H1 (cell line): ENCODE measurements around the gene FAF2. TPM values are rescaled to one million over a fixed set of nuclear protein-coding genes. Genes with fewer than 3 reads are reported as not detected.

Experiments
- CTCF ChIA-PET: fragments of 300-600 bp; sonication (Branson Sonifier 250); formaldehyde crosslinking; loops from one replicate; lab custom pipeline; 2021; ENCODE audit not compliant: partially characterized antibody; lab: Charles Lee
- POLR2A ChIA-PET: fragments of 300-600 bp; sonication (Branson Sonifier 250); formaldehyde crosslinking; loops from one replicate; lab custom pipeline; 2021; ENCODE audit warnings: inconsistent platforms; ENCODE audit not compliant: partially characterized antibody; lab: Charles Lee
- DNase-seq, 2 experiments: peaks; one replicate each; pipeline versions ENCODE4 v3.0.0 to v3.0.0-alpha.2; 2010 to 2022; ENCODE audit warnings: low spot score in 2 of 2, low read depth in 1 of 2, mixed read lengths in 1 of 2
- FAIRE-seq: peaks from 2 replicates; lab custom pipeline; 2011; peaks lifted over from hg19 to GRCh38; lab: Jason Lieb, UNC
- H2AFZ ChIP-seq: 2 replicates; pipeline ENCODE4 v1.8.1; 2012; ENCODE audit warnings: low read length, inconsistent platforms
- H2AK5ac ChIP-seq: 2 replicates; pipeline ENCODE4 v1.6.1; 2013; ENCODE audit warnings: low read depth, low read length
- H2BK120ac ChIP-seq: replicated peaks from 2 replicates; pipeline ENCODE3; 2013; ENCODE audit warnings: low read depth, low read length, inconsistent platforms
- H2BK12ac ChIP-seq: 2 replicates; pipeline ENCODE4 v1.6.1; 2013; ENCODE audit warnings: low read depth, low read length
- H2BK15ac ChIP-seq: 2 replicates; pipeline ENCODE4 v1.6.1; 2013; ENCODE audit warnings: low read length
- H2BK20ac ChIP-seq: 2 replicates; pipeline ENCODE4 v1.6.1; 2013; ENCODE audit warnings: low read length
- H2BK5ac ChIP-seq: 2 replicates; pipeline ENCODE4 v1.6.1; 2013; ENCODE audit warnings: low read depth, low read length
- H3K14ac ChIP-seq: 2 replicates; pipeline ENCODE4 v1.6.1; 2013; ENCODE audit warnings: inconsistent platforms; ENCODE audit not compliant: insufficient read length
- H3K18ac ChIP-seq: 2 replicates; pipeline ENCODE4 v1.6.1; 2013; ENCODE audit warnings: low read length; ENCODE audit errors: extremely low read depth
- H3K23ac ChIP-seq: 2 replicates; pipeline ENCODE4 v1.6.1; 2013; ENCODE audit warnings: inconsistent platforms; ENCODE audit not compliant: insufficient read length
- H3K23me2 ChIP-seq: 2 replicates; pipeline ENCODE4 v1.6.1; 2013; ENCODE audit warnings: low read depth, low read length
- H3K27ac ChIP-seq: 2 replicates; pipeline ENCODE4 v1.6.1; 2011; ENCODE audit warnings: low read depth, low read length, inconsistent platforms
- H3K27me3 ChIP-seq, 4 experiments: replicated peaks in 1 of 4; 1 replicate in 1 of 4; 2 replicates in 3 of 4; pipeline versions ENCODE4 v1.6.1 to v1.8.1; 2011 to 2013; ENCODE audit warnings: low read length in 3 of 4, mild to moderate bottlenecking in 3 of 4, inconsistent platforms in 2 of 4, mixed read lengths in 2 of 4, moderate library complexity in 1 of 4; ENCODE audit not compliant: control insufficient read depth in 3 of 4, insufficient read depth in 3 of 4; ENCODE audit errors: extremely low read depth in 1 of 4
- H3K36me3 ChIP-seq, 4 experiments: 2 replicates each; pipeline versions ENCODE4 v1.6.1 to v1.8.1; 2011 to 2013; ENCODE audit warnings: mild to moderate bottlenecking in 4 of 4, low read length in 3 of 4, moderate library complexity in 2 of 4, control low read depth in 1 of 4, inconsistent platforms in 1 of 4; ENCODE audit not compliant: insufficient read depth in 4 of 4, control insufficient read depth in 2 of 4
- H3K4ac ChIP-seq: replicated peaks from 2 replicates; pipeline ENCODE3; 2013; ENCODE audit warnings: low read length, low read depth, mixed read lengths, inconsistent platforms; ENCODE audit not compliant: insufficient read length
- H3K4me1 ChIP-seq, 4 experiments: replicated peaks in 1 of 4; 1 replicate in 1 of 4; 2 replicates in 3 of 4; pipeline versions ENCODE4 v1.6.1 to v1.8.1; 2011 to 2013; ENCODE audit warnings: low read length in 3 of 4, inconsistent platforms in 2 of 4, mixed read lengths in 1 of 4; ENCODE audit not compliant: insufficient read depth in 4 of 4, control insufficient read depth in 3 of 4
- H3K4me2 ChIP-seq, 2 experiments: 2 replicates each; pipeline versions ENCODE4 v1.6.1 to v1.8.1; 2011 to 2013; ENCODE audit warnings: low read depth in 2 of 2, low read length in 2 of 2, control low read depth in 1 of 2, inconsistent platforms in 1 of 2, mild to moderate bottlenecking in 1 of 2; ENCODE audit not compliant: insufficient read depth in 1 of 2
- H3K4me3 ChIP-seq, 4 experiments: fragments of 200-600, 300-600 bp in 1 of 4; sonication (generic), shearing (Covaris generic), sonication (Bioruptor Twin) in 1 of 4; 2 replicates each; pipeline versions ENCODE4 v1.5.1 to v1.8.1; 2011 to 2016; ENCODE audit warnings: low read length in 4 of 4, low read depth in 3 of 4, control low read depth in 2 of 4, inconsistent platforms in 2 of 4, mild to moderate bottlenecking in 2 of 4, mixed read lengths in 1 of 4, moderate library complexity in 1 of 4; ENCODE audit not compliant: insufficient read depth in 2 of 4; ENCODE audit errors: extremely low read depth in 1 of 4
- H3K56ac ChIP-seq: replicated peaks from 2 replicates; pipeline ENCODE3; 2013; ENCODE audit warnings: low read depth, mild to moderate bottlenecking, mixed read lengths, low read length, inconsistent platforms; ENCODE audit not compliant: insufficient read length
- H3K79me1 ChIP-seq: 2 replicates; pipeline ENCODE4 v1.6.1; 2013; ENCODE audit warnings: low read depth, low read length, control low read depth
- H3K79me2 ChIP-seq, 2 experiments: 2 replicates each; pipeline versions ENCODE4 v1.6.1 to v1.8.1; 2012 to 2013; ENCODE audit warnings: low read length in 2 of 2, mild to moderate bottlenecking in 2 of 2, inconsistent platforms in 1 of 2; ENCODE audit not compliant: insufficient read depth in 2 of 2, control insufficient read depth in 1 of 2
- H3K9ac ChIP-seq, 4 experiments: replicated peaks in 1 of 4; 1 replicate in 1 of 4; 2 replicates in 3 of 4; pipeline versions ENCODE4 v1.6.1 to v1.8.1; 2011 to 2013; ENCODE audit warnings: low read depth in 3 of 4, low read length in 3 of 4, control low read depth in 2 of 4, mild to moderate bottlenecking in 2 of 4, moderate library complexity in 2 of 4, inconsistent platforms in 1 of 4; ENCODE audit errors: extremely low read depth in 1 of 4
- H3K9me3 ChIP-seq, 2 experiments: 2 replicates each; pipeline versions ENCODE4 v1.6.1 to v1.8.1; 2012 to 2013; ENCODE audit warnings: mild to moderate bottlenecking in 2 of 2, moderate library complexity in 2 of 2, control low read depth in 1 of 2, inconsistent platforms in 1 of 2, low read depth in 1 of 2, low read length in 1 of 2, mixed read lengths in 1 of 2; ENCODE audit not compliant: insufficient read depth in 2 of 2
- H4K20me1 ChIP-seq, 2 experiments: replicated peaks in 1 of 2; 2 replicates each; pipeline versions ENCODE3 to v1.8.1; 2011 to 2013; ENCODE audit warnings: inconsistent platforms in 2 of 2, low read length in 2 of 2, mild to moderate bottlenecking in 1 of 2; ENCODE audit not compliant: insufficient read depth in 2 of 2, control insufficient read depth in 1 of 2
- H4K5ac ChIP-seq: 2 replicates; pipeline ENCODE4 v1.6.1; 2013; ENCODE audit warnings: low read length, low read depth, mixed read lengths, inconsistent platforms; ENCODE audit not compliant: insufficient read length
- H4K8ac ChIP-seq: 2 replicates; pipeline ENCODE4 v1.8.0; 2013; ENCODE audit warnings: mild to moderate bottlenecking, moderate library complexity, low read length, inconsistent platforms; ENCODE audit not compliant: insufficient read depth; ENCODE audit errors: extremely low read depth
- H4K91ac ChIP-seq: replicated peaks from 2 replicates; pipeline ENCODE3; 2013; ENCODE audit warnings: low read length, mixed read lengths, inconsistent platforms; ENCODE audit not compliant: insufficient read length
- ASH2L ChIP-seq: fragments of 200-600, 300-600 bp; sonication (generic); IDR thresholded peaks from one replicate; pipeline ENCODE4 v1.7.1; 2017; ENCODE audit warnings: low read length
- CBX5 ChIP-seq: fragments of 300-800, 300-1000 bp; sonication (generic); IDR thresholded peaks from 2 replicates; pipeline ENCODE4 v1.7.1; 2016; ENCODE audit warnings: antibody characterized with exemption, low read length, low read depth
- WGBS, 2 experiments: shearing (Covaris generic) in 1 of 2; methylation state at CpG; one replicate each; pipeline versions ENCODE4 v1.1.6 to v1.1.7; 2013 to 2015; ENCODE audit warnings: low lambda C conversion rate in 2 of 2, mixed read lengths in 2 of 2, inconsistent platforms in 1 of 2, low coverage in 1 of 2, missing lambda C conversion rate in 1 of 2; ENCODE audit not compliant: insufficient replicate concordance in 2 of 2, insufficient coverage in 1 of 2, insufficient read length in 1 of 2; ENCODE audit errors: extremely low coverage in 1 of 2, missing lambda C conversion rate in 1 of 2; 5-methylcytosine and 5-hydroxymethylcytosine counted together
- polyA plus RNA-seq, 7 experiments: library from polyadenylated mRNA; depleted of rRNA in 3 of 7; stranded (reverse) in 5 of 7; unstranded in 2 of 7; fragments of >200 nt in 5 of 7; fragments of 200-250 nt in 2 of 7; gene quantifications; 1 replicate in 5 of 7; 2 replicates in 1 of 7; 4 replicates in 1 of 7; pipeline versions ENCODE4 v1.2.1 to v1.2.3, GENCODE V29; 2011 to 2013; ENCODE audit warnings: missing spikeins in 2 of 7, mixed read lengths in 2 of 7
- total RNA-seq: library from RNA; stranded (reverse); fragmentation: NEBNext Ultra II Directional; extraction: Animal tissue kit (Norgen Biotek cat#: 25700); gene quantifications from 2 replicates; pipeline ENCODE4 v1.2.1, GENCODE V29; 2021

The FAF2 gene
- total and polyA plus RNA-seq, 2 of the 8 experiments (the other 6 are each of a cell fraction or from before 2014, with no cell fraction given) = 20.8 to 35.8 TPM

DNA sequence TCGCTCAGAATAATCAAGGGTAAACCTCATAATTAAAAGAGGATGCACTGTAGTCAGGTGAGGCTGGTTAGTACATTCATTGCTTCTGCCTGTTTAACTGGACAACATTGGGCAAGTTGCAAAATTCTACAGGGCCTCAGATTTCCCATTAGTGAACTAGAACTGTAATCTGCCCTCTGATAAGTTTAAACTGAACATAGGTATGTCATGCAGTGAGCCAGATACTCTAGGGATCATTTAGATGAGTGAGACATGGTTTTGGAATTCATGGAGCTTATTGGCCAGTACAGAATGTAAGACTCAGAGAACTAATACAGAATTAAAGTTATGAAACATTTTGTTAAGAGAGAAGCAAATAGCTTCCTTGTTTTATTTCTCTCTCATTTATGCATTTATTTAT lies 53.1 kb downstream of the FAF2 start:
- Histone ChIP-seq H3K23ac (no peak overlapping the region), H2AK5ac (no peak overlapping the region), H3K23me2 (no peaks in the 10 kb centered on the region), H2AFZ (no peak overlapping the region), H2BK20ac (no peak overlapping the region), H3K9me3 (no peaks in the 10 kb centered on the region), H3K36me3 (peaks cover 9 to 60% (median 37%) of the 10 kb centered on the region in 4 experiments), H2BK5ac (no peak overlapping the region), H2BK120ac (no peak overlapping the region), H3K79me1 (no peaks in the 10 kb centered on the region), H4K5ac (no peak overlapping the region), H4K20me1 (no peaks in the 10 kb centered on the region), H3K4me2 (no peak overlapping the region), H3K18ac (no peak overlapping the region), H3K27me3 (no peaks in the 10 kb centered on the region), H2BK12ac (no peak overlapping the region), H4K8ac (no peak overlapping the region), H4K91ac (no peak overlapping the region), H3K56ac (no peak overlapping the region), H3K4me3 (no peak overlapping the region), H3K4me1 (no peaks in the 10 kb centered on the region), H3K27ac (no peak overlapping the region), H3K14ac (no peak overlapping the region), H3K9ac (no peak overlapping the region), H2BK15ac (no peak overlapping the region), H3K79me2 (no peaks in the 10 kb centered on the region), H3K4ac (no peak overlapping the region)
- FAIRE-seq (no peak), DNase-seq (no peak)
- WGBS, 2 experiments = 85% methylated on average over 1 of the region's 1 CpG; no CpG with 5 or more reads in 1 of the 2 experiments
- ChIA-PET POLR2A (interaction anchor here (1.0 to 1.8 kb wide), 3 partner anchors 11 to 14 kb away, joined by 3 to 4 read pairs (median 3); no protein-coding TSS in a partner anchor), CTCF (interaction anchor here (1.0 to 1.5 kb wide), 3 partner anchors 17 to 96 kb away, joined by 3 to 5 read pairs (median 3); no protein-coding TSS in a partner anchor)
- TF ChIP-seq ASH2L = no peak
- TF ChIP-seq CBX5 = no peak
